ENCODE results near the gene LRRC4C.

DNA sequence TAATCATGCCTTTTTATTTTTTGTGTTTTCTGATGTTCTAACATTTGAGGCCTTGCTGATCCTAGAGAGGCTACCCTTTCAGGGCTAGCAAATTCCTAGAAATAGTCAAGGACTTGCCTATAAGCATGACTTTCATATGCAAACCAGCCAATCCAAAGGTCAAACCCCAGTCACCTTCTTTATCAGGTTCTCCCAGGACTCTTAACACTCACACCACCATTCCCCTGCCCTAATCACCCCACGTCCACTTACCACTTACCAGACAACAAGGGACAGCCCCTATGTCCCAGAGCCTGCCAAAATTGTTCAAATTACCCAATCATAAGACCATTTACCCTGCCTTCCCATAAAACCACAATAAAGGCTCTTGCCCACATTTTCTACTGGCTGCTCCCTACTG is 1339.8 kb downstream of the LRRC4C start:
- TF ChIP-seq CTCF (IDR thresholded peaks at IDR 0.05) (no peak), EZH2 (IDR thresholded peaks at IDR 0.05) (no peak), EZH2phosphoT487 (IDR thresholded peaks at IDR 0.05) (no peak)
